Limb (tissue), 2 donors: Measurements from ENCODE around the gene COPG1.

Experiments used
- DNase-seq, 2 donors: peaks; one replicate each; pipeline ENCODE4 v3.0.0-alpha.2; 2016; ENCODE audit errors: extremely low spot score in 2 of 2

The COPG1 gene

DNA sequence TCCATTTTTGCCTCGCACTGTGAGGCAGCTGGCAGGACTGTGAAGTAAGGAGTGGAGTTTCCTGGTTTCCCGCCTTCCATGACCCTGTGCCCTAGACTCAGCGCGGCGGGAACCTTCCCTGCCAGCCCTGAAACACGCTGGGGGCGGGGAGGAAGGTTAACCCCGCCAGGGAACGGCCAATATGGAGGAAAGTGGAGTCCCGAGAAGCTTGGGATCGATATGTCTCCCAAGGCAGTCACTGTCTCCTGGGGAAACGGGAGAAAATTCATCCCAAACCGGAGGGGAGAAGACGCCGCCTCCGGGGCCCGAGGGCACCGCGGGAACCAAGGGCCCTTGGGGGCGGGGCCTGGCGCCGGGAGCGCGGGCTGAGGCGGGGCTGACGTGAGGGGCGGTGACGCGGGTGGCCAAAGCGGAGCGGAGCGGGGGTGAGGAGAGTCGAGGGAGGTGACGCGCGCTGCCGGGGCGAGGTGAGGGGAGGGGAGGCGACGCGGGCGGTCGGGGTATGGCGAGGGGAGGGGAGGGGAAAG, 29.1 kb downstream of the COPG1 start, which contains the start of gene HMCES:
HMCES (plus strand) TSS at position 432 of the 527 bp plus-strand sequence. CDS start 863 bp downstream, outside the sequence.
- DNase-seq: peak; percentile 90 to 93

DNA sequence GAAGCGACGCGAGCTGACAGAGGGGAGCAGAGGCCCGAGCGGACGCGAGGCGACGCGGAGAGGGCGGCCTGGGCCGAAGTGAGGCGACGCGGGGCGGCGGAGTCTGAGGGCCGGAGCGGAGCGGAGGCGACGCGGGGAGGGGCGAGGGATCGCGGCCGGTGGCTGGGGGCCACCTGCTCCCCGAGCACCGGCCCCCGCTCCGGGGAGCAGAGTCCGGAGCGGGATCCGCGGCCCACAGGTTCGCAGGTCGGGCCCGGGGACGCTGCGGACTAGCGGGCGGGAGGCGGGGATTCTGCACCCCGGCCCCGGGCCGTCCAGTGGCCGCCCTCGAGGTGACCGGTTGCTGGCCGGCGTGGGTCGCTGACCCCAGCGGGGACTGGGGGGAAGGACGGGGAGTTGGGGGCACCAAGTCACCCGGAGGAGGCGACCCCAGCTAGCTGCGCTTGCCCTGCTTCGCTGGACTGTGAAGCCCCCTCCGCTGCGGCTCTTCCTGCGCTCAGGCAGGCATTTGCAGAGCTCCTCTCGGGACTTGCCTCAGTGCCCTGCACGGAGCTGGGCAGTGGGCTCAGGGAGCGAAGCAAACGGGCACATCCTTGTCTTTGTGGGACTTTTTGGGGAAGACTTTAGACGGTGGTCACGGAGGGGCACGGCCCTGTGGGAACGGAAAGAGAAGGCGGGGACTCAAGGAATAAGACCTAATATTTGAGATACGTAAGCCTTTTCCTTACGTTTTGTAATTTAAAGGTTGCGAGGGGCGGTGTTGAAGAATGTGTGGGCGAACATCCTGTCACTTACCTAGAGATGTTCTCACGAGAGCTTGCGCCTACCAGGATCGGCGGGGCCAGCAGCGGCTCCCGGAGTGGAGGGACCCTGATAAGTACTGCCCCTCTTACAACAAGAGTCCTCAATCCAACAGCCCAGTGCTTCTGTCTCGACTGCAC, 29.8 kb downstream of the COPG1 start:
- DNase-seq: peak; percentile 22 to 67

DNA sequence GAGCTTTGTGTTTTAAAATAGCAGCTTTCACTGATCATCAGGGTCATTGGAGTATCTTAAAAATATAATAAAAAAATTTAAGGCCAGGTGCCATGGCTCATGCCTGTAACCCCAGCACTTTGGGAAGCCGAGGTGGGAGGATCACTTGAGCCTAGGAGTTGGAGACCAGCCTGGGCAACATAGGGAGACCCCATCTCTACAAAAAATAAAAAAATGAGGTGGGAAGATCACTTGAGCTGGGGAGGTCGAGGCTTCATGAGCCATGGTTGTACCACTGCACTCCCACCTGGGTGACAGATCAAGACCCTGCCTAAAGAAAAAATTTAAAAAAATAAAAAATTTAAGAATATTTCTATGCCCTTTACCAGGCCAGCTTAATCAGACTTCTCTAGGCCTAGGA, 30.8 kb downstream of the COPG1 start:
- DNase-seq: no peak

DNA sequence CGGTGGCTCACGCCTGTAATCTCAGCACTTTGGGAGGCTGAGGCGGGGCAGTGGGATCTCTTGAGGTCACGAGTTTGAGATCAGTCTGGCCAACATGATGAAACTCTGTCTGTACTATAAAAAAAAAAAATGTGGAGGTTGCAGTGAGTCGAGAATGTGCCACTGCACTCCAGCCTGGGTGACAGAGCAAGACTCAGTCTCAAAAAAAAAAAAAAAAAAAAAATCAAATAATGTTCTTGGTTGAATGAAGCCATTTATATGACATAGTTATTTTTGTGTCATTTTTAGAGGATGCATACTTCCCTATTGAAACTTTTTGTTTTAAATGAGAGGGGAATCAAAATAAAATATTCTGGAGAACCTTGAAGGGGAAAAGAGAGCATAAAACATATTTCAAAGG, 32.3 kb downstream of the COPG1 start:
- DNase-seq: no peak

DNA sequence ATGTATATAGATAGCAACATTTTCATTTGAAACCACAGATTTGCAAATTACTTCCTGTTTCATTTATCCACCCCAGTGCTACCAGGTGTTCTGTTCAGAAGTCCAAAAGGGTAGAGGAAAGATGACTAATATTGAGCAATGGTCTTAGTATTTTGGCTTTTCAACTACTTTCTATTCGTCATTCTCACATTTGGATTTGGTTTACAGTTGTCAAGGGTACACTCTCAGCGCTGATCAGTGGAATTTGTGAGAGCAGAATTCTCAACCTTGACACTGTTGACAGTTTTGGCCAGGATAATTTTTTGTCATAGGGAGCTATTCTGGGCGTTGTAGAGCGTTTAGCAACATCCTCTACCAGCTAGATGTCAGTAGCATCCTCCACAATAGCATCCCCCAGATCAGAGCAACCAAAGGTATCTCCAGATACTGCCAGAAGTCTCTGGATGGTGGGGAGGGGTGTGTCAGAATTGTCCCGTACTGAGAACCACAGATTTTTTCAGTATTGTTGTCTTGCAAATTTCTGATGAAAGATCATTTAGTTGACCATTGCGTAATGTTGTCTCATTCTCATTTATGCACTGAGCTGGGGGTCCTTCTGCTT, 33.4 kb downstream of the COPG1 start:
- DNase-seq: no peak

DNA sequence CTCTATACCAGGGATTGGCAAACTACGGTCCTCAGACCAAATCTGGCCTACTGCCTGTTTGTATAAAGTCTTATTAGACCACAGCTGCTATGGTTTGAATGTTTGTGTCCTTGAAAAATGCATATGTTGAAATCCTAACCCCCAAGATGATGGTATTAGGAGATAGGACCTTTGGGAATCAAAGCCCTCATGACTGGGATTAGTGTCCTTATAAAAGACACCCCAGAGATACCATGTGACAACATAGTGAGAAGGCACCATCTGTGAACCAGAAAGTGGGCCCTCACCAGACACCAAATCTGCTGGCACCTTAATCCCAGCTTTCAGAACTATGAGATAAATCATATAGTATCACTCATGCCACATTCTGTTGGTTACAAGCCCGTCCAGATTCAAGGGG, 36.7 kb downstream of the COPG1 start:
- no peak for DNase-seq

DNA sequence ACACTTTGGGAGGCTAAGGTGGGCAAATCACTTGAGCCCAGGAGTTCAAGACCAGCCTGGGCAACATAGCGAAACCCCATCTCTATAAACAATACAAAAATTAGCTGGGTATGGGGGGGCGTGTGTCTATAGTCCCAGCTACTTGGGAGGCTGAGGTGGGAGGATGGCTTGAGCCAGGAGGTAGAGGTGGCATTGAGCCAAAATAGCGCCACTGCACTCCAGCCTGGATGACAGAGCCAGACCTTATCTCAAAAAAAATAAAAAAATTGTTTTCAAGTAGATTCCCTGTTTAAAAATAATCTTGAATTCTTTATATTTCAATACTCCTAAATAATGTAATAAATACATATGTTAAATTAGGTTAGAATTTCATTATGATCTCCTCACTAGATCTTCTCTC, 39.0 kb downstream of the COPG1 start:
- no peak for DNase-seq

DNA sequence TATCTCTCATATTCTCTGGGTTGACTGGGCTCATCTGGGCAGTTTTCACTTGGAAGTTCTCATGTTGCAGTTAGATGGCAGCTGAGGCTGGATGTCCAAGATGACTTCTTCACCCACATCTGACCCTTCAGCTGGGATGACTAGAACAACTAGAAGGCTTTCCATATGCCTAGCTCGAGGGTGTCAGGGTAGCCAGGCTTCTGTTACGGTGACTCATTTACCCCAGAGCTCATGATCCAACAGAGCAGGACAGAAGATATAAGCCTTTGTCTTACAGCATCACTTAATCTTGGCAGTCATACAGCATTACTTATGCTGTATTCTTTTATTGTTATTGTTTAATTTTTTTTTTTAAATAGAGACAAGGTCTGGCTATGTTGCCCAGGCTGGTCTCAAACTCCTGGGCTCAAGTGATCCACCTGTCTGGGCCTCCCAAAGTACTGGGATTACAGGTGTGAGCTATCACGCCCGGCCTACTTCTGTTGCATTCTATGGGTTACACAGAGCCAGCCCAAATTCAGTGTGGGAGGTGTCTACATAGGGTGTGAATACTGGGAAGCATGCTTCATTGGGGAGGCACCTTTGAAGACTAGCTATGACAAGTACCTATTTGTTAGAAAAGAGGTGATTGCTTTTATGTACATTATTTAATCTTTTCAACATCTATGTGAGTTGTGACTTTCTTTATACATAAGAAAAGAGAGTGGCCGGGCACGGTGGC, 40.0 kb downstream of the COPG1 start:
- no peak for DNase-seq

DNA sequence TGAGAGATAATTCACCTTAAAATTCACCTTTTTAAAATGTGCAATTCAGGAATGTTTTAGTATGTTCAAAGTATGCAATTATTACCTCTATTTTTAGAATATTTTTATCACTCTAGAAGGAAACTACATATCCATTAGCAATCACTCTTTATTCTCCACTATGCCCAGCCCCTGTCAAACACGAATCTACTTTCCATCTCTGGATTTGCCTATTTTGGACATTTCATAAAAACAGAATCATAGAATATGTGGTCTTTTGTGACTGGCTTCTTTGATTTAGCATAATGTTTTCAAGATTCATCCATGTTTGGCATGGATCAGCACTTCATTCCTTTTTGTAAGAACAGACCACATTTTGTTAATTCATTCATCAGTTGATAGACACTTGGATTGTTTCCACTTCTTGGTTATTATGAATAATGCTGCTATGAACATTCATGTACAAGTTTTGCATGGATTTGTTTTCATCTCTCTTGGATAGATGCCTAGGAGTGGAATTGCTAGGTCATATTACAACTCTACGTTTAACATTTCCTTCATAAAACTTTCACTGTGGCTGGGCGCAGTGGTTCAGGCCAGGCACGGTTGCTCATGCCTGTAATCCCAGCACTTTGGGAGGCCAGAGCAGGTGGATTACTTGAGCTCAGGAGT, 42.0 kb downstream of the COPG1 start:
- no peak for DNase-seq

DNA sequence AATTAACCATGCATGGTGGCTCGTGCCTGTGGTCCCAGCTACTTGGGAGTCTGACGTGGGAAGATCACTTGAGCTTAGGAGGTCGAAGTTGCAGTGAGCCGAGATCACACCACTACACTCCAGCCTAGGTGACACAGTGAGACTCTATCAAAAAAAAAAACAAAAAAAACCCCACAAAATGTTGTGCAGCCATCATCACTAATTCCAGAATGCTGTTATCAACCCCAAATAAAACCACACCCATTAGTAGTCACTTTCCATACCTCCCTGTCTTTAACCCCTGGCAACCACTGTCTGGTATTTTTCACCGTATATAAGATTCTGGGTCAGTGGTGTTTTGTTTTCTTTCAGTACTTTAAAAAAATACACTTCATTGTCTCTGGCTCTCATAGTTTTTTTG, 45.9 kb downstream of the COPG1 start:
- no peak for DNase-seq

DNA sequence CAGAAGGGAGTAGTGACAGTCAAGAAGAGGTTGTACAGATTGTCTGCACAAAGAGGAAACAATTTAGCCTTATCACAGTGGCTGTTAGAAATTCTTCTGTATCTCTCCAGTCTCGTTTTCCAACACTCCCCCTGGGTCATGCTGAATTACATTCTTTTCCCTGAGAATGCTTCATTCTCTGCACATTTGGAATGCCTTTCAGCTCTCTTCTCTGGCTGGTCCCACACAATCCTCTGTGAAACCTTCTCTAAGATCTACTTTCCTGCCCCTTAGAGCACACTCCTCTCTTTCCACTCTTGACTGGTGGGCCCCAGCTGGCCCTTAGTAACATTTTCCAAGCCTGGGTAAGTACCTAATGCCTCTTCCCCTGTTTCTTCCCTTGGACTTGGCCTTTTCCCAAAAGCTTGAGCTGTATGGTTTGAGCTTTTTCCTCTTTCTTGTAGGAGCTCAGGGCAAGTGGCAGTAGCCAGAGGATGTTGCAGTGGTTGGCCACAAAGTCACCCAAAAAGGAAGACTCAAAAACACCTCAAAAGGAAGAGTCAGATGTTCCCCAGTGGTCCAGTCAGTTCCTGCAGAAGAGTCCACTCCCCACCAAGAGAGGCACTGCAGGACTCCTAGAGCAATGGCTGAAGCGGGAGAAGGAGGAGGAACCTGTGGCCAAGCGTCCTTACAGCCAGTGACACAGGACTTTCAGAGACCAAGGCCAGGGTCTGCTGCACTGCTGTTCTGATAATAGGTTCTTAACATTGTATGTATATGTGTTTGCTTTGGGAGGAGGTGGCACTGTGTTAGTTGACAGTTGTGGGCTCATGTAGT, 54.9 kb downstream of the COPG1 start:
- DNase-seq: no peak

DNA sequence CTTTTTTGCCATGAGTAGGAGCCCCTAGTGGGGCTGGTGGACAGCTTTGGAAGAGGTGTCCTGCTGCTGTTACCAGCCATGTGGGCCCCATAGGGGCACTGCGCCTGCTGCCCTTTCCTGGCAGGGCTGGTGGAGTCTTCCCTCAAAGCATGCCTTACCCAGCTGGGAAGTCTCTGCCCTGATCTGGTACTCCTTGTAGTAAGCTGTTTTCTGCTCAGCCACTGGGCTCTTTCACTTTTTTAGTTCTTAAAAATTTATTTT, 55.5 kb downstream of the COPG1 start:
- DNase-seq: no peak

DNA sequence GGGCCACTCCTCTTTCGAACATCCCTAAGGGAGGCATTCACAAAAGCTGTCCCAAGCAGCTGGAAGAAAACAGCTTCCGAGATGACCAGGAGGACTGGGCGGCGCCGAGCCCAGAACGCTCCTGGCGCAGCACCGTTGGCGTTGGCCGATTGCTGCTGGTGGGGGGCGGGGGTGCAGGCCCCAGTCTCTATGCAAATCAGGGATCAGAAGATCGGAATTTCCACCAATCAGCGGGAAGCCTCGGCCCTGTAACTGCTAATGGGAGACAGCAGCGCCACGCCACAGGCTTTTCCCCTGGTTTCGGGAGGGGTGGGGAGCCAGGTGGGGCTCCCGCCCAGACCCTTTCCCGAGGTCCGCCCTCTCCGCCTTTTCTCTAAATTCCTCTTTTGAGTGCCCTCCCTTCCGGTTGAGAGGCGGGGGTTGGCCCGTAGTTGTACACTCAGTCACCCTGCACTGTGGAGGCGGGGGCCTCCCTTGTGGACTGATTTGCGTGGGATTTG, 56.2 kb downstream of the COPG1 start:
- peak; percentile 72 to 82 for DNase-seq

DNA sequence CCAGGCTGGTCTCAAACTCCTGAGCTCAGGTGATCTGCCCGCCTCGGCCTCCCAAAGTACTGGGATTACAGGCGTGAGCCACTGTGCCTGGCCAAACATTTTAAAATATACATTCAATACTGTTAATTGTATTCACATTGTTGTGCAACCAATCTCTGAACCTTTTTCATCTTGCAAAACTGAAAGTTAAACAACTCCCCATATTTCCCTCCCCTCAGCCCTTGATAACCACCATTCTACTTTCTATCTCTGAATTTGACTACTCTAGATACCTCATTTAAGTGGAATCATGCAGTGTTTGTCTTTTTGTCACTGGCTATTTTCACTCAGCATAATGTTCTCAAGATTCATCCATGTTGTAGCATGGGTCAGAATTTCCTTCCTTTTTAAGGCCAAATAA, 59.2 kb downstream of the COPG1 start:
- no peak for DNase-seq

DNA sequence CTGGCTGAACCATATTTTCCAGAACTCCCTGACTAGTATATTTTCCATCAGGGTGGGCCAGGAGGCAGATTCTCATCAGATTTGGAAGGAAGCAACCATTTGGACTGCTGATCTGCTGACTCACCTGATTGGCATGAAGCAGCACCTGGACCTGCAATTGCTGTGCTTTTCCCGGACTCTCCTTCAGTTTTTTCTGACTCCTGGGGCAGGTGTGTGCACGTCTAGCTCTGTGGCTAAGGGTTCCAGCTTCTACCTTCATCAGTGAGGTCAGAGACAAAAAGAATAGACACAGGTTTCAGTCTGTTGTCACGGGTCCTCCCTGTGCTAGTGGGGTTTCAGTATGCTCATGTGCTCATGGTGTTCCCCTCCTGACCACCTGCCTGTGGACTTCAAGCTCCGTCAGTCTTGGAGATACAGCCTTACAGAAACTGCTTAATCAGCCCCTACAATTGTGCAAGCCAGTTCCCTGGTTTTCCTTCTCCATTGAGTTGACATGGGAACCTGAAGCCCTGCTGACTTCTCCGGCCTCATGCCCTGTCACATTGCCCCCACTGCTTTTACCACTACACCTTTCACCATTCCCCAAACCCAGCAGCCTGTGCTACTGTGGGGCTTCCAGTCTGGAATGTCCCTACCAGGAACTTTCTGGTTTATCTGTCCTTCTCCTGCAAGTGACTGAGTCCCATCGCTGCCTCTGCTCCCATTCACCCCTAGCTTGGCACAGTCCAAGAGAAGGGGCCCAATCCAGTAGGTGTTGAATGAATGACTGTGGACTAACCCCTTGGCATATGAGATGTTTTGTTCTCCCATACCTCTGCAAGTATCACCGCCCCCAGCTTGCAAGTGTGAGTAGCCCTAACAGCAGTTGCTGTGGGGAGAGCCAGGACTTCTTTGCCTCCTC, 61.0 kb downstream of the COPG1 start:
- no peak for DNase-seq

DNA sequence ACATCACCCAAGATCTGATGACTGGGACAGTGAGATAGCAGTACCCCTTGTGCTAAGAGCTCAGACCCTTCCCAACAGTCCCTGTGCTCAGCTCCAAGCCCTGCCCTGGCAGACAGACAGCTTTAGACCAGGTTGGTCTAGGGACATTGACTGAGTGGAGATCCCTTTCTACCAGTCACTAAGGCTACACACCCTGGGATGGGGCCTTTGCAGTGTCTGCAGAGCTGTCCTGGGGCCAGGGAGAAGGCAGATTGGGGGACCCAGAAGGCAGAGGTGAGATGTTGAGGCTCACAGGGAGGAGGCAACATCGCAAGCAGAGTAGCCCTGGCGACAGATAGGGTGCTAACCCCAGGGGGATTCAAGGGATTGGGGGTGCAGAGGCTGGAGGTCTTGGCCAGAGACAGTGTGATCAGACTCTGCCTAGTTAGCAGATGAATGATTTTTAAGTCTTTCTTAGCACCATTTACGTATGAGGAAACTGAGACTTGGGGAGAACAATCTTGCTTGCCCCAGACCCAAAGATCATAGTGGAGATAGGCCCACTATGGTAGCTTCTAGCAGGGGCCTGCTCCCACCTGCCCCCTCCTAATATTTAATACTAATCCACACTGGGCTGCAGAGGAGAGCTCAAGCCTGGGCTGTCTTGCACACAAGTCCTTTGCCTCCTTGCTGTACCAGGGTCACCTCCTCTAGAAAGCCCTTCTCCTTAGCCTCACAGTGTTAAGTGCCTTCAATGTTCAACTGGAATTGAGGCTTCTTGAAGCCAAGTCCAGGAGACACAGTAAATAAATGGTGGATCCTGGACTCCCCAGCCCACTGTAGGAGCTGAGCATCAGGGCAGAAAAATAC, 61.9 kb downstream of the COPG1 start:
- no peak for DNase-seq

DNA sequence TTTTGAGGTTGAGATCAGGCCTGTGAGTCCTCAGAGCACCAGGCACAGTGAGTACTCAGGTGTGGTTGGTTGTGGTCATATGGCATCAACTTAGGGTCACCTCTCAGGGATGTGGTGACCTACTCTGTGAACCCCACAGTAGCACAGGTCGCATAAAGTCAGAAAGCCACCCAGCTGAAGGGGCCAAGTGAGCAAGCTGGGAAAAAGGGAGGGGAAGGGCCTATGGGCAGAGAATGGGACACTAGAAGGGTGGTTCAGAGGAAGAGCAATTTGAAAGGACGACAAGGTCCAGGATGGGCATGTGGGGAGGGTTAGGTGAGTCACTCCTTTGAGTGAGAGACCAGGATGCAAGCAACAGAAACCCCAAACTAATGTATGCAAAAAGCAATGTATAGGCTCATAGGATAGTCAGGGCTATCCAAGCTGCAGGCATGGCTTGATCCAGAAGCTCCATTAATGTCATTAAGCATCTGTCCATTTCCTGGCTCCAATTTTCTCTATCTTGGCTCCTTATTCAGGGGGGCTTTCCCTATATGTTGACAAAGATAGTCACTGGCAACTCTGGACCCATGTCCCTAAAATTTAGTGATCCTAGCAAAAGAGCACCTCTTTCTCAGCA, 62.7 kb downstream of the COPG1 start:
- no peak for DNase-seq
